Left lung (tissue), 14 donors: ENCODE measurements around the gene DNAJC6. TPM values are rescaled to one million over a fixed set of nuclear protein-coding genes. Genes with fewer than 3 reads are reported as not detected.

Experiments
- ATAC-seq: fragments of 200-7000 bp; cut with Tn5 transposase; one replicate; pipeline ENCODE4 v1.9.1; 2020; ENCODE audit warnings: moderate library complexity
- DNase-seq, 4 donors: peaks; one replicate each; pipeline ENCODE4 v3.0.0-alpha.2; 2013 to 2020
- H3K27ac ChIP-seq, 2 donors: fragments of 200-600 bp; sonication (generic) in 1 of 2; one replicate each; pipeline versions ENCODE4 v1.5.0 to v1.8.0; 2020 to 2021
- H3K27me3 ChIP-seq, 2 donors: fragments of 200-600 bp; sonication (generic) in 1 of 2; one replicate each; pipeline versions ENCODE4 v1.5.0 to v1.8.0; 2020 to 2021
- H3K36me3 ChIP-seq, 2 donors: fragments of 200-600 bp; sonication (generic) in 1 of 2; one replicate each; pipeline versions ENCODE4 v1.5.0 to v1.8.0; 2020 to 2021
- H3K4me1 ChIP-seq, 2 donors: fragments of 200-600 bp; one replicate each; pipeline ENCODE4 v1.8.0; 2021
- H3K4me3 ChIP-seq, 2 donors: fragments of 200-600 bp; sonication (generic) in 1 of 2; one replicate each; pipeline versions ENCODE4 v1.5.0 to v1.8.0; 2020 to 2021; ENCODE audit warnings: mild to moderate bottlenecking in 1 of 2
- H3K9me3 ChIP-seq, 2 donors: fragments of 200-600 bp; sonication (generic) in 1 of 2; one replicate each; pipeline versions ENCODE4 v1.5.0 to v1.8.0; 2020 to 2021
- intact Hi-C, 2 donors: fragments of 100-400 bp; cut with DNase I; formaldehyde crosslinking; loops; one replicate each; pipeline versions ENCODE4 v1.11.2 to v1.14.2; 2022
- long read RNA-seq, 12 donors: library from polyadenylated mRNA in 2 of 12; unstranded in 2 of 12; transcript quantifications; one replicate each; pipeline ENCODE4 v2.0.0 and lab custom pipeline, GENCODE V29; 2019 to 2026
- polyA plus RNA-seq, 6 donors: library from polyadenylated mRNA; unstranded; fragments of 120-200 nt; gene quantifications; one replicate each; pipeline ENCODE4 v1.2.1, GENCODE V29; 2013; ENCODE audit not compliant: insufficient read length in 6 of 6
- total RNA-seq, 2 donors: library from RNA; stranded (reverse); fragmentation: NEBNext Ultra II Directional; extraction: Animal tissue kit (Norgen Biotek cat#: 25700); gene quantifications; one replicate each; pipeline ENCODE4 v1.2.1, GENCODE V29; 2021
- TF ChIP-seq, protein P1 (sequence below), 2 donors: fragments of 200-600 bp; sonication (generic) in 1 of 2; IDR thresholded peaks; one replicate each; pipeline versions ENCODE4 v1.5.0 to v1.8.0; 2021; ENCODE audit warnings: antibody characterized with exemption in 2 of 2
- donor health status: DM: no; HTN: yes; CAD: no.
- donor health status: DM: no; HTN: no; CAD: no.

Gene DNAJC6
- total RNA-seq (1 to 10 TPM; 3.8 to 4.6 TPM), polyA plus RNA-seq (1 to 10 TPM; 2.3 to 3.3 (median 2.5) TPM)
- long read RNA-seq, donor 1: 0 reads
- long read RNA-seq, donor 2: 0 reads
- long read RNA-seq, donor 3: 0 reads
- long read RNA-seq, donor 4: 0 reads
- long read RNA-seq, donor 5, partial matches to known transcripts: 0 of 1 reads
- long read RNA-seq, donor 5, other reads (novel, unspliced or antisense): 0 of 1 reads
- long read RNA-seq, donor 6: 0 reads
- long read RNA-seq, donor 7: 0 reads
- long read RNA-seq, donor 8: 0 reads
- long read RNA-seq, donor 9: 0 reads
- long read RNA-seq, donor 10: 0 reads
- long read RNA-seq, donor 11, partial matches to known transcripts: 104 of 106 reads
- long read RNA-seq, donor 11, other reads (novel, unspliced or antisense): 0 of 106 reads
- long read RNA-seq, donor 12: 0 reads

GRCh38 chr1:65309304-65310077, at the start of gene DNAJC6:
TSS of gene DNAJC6 (plus strand) at chr1:65309543. CDS start at chr1:65309746, 203 bp downstream.
- Histone ChIP-seq H3K4me1 (peaks cover 2 to 16% of the 10 kb centered on the region in 2 donors), H3K27ac (no peak within 1 kb of the TSS), H3K36me3 (no peaks in the 10 kb centered on the region), H3K27me3 (peaks cover 0 to 66% of the 10 kb centered on the region in 2 donors), H3K4me3 (peak within 1 kb of the TSS; percentile 24 to 30), H3K9me3 (no peaks in the 10 kb centered on the region)
- TF ChIP-seq, protein P1, sequence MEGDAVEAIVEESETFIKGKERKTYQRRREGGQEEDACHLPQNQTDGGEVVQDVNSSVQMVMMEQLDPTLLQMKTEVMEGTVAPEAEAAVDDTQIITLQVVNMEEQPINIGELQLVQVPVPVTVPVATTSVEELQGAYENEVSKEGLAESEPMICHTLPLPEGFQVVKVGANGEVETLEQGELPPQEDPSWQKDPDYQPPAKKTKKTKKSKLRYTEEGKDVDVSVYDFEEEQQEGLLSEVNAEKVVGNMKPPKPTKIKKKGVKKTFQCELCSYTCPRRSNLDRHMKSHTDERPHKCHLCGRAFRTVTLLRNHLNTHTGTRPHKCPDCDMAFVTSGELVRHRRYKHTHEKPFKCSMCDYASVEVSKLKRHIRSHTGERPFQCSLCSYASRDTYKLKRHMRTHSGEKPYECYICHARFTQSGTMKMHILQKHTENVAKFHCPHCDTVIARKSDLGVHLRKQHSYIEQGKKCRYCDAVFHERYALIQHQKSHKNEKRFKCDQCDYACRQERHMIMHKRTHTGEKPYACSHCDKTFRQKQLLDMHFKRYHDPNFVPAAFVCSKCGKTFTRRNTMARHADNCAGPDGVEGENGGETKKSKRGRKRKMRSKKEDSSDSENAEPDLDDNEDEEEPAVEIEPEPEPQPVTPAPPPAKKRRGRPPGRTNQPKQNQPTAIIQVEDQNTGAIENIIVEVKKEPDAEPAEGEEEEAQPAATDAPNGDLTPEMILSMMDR (IDR thresholded peaks at IDR 0.05): no peak
- ATAC-seq (peak; percentile 100), DNase-seq (peak; percentile 67 to 89 (median 84))
- intact Hi-C loops: no loop called here

- DNase-seq (no peak), ATAC-seq (no peak)
- intact Hi-C loops: no loop called here
- H3K36me3 ChIP-seq: no peaks in the 10 kb centered on the region
- peaks cover 5 to 11% of the 10 kb centered on the region in 2 donors for H3K4me1 ChIP-seq
- TF ChIP-seq, protein P1 (IDR thresholded peaks at IDR 0.05): no peak
- H3K4me3 ChIP-seq: no peak overlapping the region
- no peaks in the 10 kb centered on the region for H3K9me3 ChIP-seq
- H3K27ac ChIP-seq: no peak overlapping the region
- peaks cover 0 to 22% of the 10 kb centered on the region in 2 donors for H3K27me3 ChIP-seq
Observed at GRCh38 chr1:65259816-65260215, 49.5 kb upstream of the DNAJC6 start.

DNA sequence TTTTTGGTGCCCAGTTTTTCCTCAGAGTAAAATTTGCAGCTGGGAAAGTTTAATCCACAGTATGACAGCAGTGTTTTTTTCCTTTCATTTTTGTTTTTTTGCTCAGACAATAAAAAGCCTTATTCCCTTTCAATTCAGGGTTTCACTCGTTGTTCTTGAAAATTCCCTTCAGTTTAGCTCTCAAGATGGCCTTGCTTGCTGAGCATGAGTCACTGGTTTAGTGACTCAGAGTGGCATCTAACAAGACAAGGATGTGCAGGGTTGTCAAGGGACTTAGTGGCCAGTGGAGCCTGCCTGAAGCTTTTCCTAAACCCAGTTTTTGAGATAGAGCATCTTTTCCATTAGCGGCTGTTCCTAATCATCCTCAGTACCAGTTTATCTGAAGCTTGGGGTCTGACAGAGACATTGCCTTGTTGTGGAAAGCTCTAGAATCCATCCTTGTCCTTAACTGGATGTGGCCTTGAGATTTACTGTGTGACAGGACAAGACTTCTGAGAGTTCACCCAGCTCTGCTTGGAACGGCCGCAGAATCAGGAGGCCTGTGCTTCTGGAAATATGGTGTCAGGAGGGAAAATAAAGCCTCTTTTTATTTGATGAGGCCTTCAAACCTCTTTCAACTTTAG, 48.4 kb upstream of the DNAJC6 start:
- Histone ChIP-seq H3K27me3 (peaks cover 0 to 24% of the 10 kb centered on the region in 2 donors), H3K4me3 (no peak overlapping the region), H3K9me3 (no peaks in the 10 kb centered on the region), H3K4me1 (peaks cover 3 to 13% of the 10 kb centered on the region in 2 donors), H3K27ac (no peak overlapping the region), H3K36me3 (no peaks in the 10 kb centered on the region)
- TF ChIP-seq, protein P1 (IDR thresholded peaks at IDR 0.05): no peak
- ATAC-seq: no peak
- intact Hi-C loops: no loop called here
- no peak for DNase-seq

DNA sequence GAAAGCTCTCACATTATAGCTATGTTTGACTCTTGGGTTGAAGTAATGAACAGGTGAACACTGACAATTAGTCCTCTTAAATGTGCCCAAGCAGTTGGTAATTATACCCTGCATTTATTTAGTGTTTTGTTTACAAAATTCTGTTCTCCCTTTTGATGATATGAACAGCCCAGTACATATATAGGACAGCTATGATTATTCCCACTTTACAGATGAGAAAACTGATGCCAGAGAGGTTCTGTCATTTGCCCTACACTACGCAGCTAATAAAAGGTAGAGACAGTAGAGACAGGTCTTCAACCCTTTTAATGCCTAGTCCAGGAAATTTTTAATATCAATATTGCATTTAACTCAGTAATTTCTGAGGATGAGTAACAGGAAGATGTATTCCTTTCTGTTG, 46.1 kb upstream of the DNAJC6 start:
- DNase-seq (no peak), ATAC-seq (no peak)
- Histone ChIP-seq H3K36me3 (no peaks in the 10 kb centered on the region), H3K4me1 (peaks cover 3 to 18% of the 10 kb centered on the region in 2 donors), H3K9me3 (no peaks in the 10 kb centered on the region), H3K27ac (no peak overlapping the region), H3K27me3 (peaks cover 0 to 32% of the 10 kb centered on the region in 2 donors), H3K4me3 (no peak overlapping the region)
- TF ChIP-seq, protein P1 (IDR thresholded peaks at IDR 0.05): no peak
- intact Hi-C loops: no loop called here
